HAP-1 (cell line): Measurements from ENCODE around the gene GORASP1.

Source experiments
- DNase-seq, 2 experiments: peaks; one replicate each; pipeline ENCODE4 v3.0.0-alpha.2; 2016 to 2020; ENCODE audit warnings: low spot score in 2 of 2
- H3K27me3 ChIP-seq: fragments of 250-450 bp; sonication (Bioruptor Pico); 2 replicates; pipeline ENCODE4 v1.5.1; 2020; ENCODE audit warnings: low read depth, mild to moderate bottlenecking, moderate library complexity
- H3K36me3 ChIP-seq: fragments of 250-450 bp; sonication (Bioruptor Pico); replicated peaks from 2 replicates; pipeline ENCODE4 v1.5.1; 2020; ENCODE audit warnings: mild to moderate bottlenecking
- H3K4me1 ChIP-seq: fragments of 250-450 bp; sonication (Bioruptor Pico); 2 replicates; pipeline ENCODE4 v1.5.1; 2020; ENCODE audit warnings: mild to moderate bottlenecking
- H3K4me3 ChIP-seq: fragments of 250-450 bp; sonication (Bioruptor Pico); 2 replicates; pipeline ENCODE4 v1.5.1; 2020; ENCODE audit warnings: mild to moderate bottlenecking, moderate library complexity
- H3K9me3 ChIP-seq: fragments of 250-450 bp; sonication (Bioruptor Pico); 2 replicates; pipeline ENCODE4 v1.5.1; 2020; ENCODE audit warnings: mild to moderate bottlenecking, moderate library complexity
- in situ Hi-C: fragments of 300-500 bp; cut with MboI; formaldehyde crosslinking; loops from 3 replicates; pipeline ENCODE4 v1.14.3; 2020; ENCODE audit warnings: low sequenced_read_pairs, inconsistent platforms, mixed read lengths

The GORASP1 gene

GRCh38 chr3:39107388-39108199 lies at the start of gene GORASP1, which contains the start of gene TTC21A:
Gene GORASP1 (minus strand): TSS chr3:39107627. CDS start chr3:39107541, 86 bp downstream.
Gene TTC21A (plus strand): TSS chr3:39107680. CDS start chr3:39107838, 158 bp downstream.
- peaks cover 5% of the 10 kb centered on the region; the same call in 1 of the 2 replicates for H3K4me1 ChIP-seq
- peak; percentile 84 to 86 for DNase-seq
- in situ Hi-C loops, result loop anchor here (25.0 kb wide), 1 partner anchor 180 kb away; the partner anchor contains the start of gene CX3CR1

GRCh38 chr3:39156421-39156820 lies 49.0 kb upstream of the GORASP1 start:
- Histone ChIP-seq H3K36me3 (no peaks in the 10 kb centered on the region), H3K9me3 (no peaks in the 10 kb centered on the region), H3K27me3 (no peaks in the 10 kb centered on the region), H3K4me1 (peaks cover 23% of the 10 kb centered on the region), H3K4me3 (no peak overlapping the region)
- in situ Hi-C loops, result no loop called here
- no peak for DNase-seq

More at GRCh38 chr3:39107388-39108199, at the start of gene GORASP1, which contains the start of gene TTC21A:
- Histone ChIP-seq H3K4me3 (peak within 1 kb of the TSS; percentile 88), H3K27me3 (no peaks in the 10 kb centered on the region), H3K9me3 (no peaks in the 10 kb centered on the region), H3K36me3 (peaks cover 3% of the 10 kb centered on the region; the same call in 1 of the 2 replicates)

GRCh38 chr3:39154280-39155021 lies 47.0 kb upstream of the GORASP1 start:
- H3K36me3 ChIP-seq, result no peaks in the 10 kb centered on the region
- DNase-seq, result peak in 1 of 2 experiments; percentile 26
- H3K4me1 ChIP-seq, result peaks cover 34% of the 10 kb centered on the region
- H3K9me3 ChIP-seq, result no peaks in the 10 kb centered on the region
- in situ Hi-C loops, result no loop called here
- H3K4me3 ChIP-seq, result no peak overlapping the region
- H3K27me3 ChIP-seq, result no peaks in the 10 kb centered on the region

GRCh38 chr3:39153977-39154279 lies 46.5 kb upstream of the GORASP1 start:
- Histone ChIP-seq H3K9me3 (no peaks in the 10 kb centered on the region), H3K4me1 (peaks cover 33% of the 10 kb centered on the region), H3K36me3 (no peaks in the 10 kb centered on the region), H3K4me3 (peak overlapping the region; percentile 20), H3K27me3 (no peaks in the 10 kb centered on the region)
- DNase-seq, result no peak
- in situ Hi-C loops, result no loop called here

- 0 out of 2 replicates have a peak, but pooled peaks cover 1% of the 10 kb centered on the region for H3K36me3 ChIP-seq
- DNase-seq, result peak; percentile 42 to 81
- peaks cover 17% of the 10 kb centered on the region for H3K4me1 ChIP-seq
- peak overlapping the region; percentile 59 for H3K4me3 ChIP-seq
- H3K27me3 ChIP-seq, result no peaks in the 10 kb centered on the region
- in situ Hi-C loops, result no loop called here
- no peaks in the 10 kb centered on the region for H3K9me3 ChIP-seq
These were observed 43.6 kb upstream of the GORASP1 start for GRCh38 chr3:39150803-39151631.

- H3K4me3 ChIP-seq, result no peak overlapping the region
- in situ Hi-C loops, result no loop called here
- DNase-seq, result no peak
These were observed 42.8 kb upstream of the GORASP1 start for GRCh38 chr3:39150148-39150802.

GRCh38 chr3:39149498-39150147 lies 42.2 kb upstream of the GORASP1 start:
- 0 out of 2 replicates have a peak, but pooled peaks cover 8% of the 10 kb centered on the region for H3K36me3 ChIP-seq
- H3K27me3 ChIP-seq, result no peaks in the 10 kb centered on the region
- H3K4me1 ChIP-seq, result peaks cover 17% of the 10 kb centered on the region
- no peak for DNase-seq
- no peaks in the 10 kb centered on the region for H3K9me3 ChIP-seq
- in situ Hi-C loops, result no loop called here
- no peak overlapping the region for H3K4me3 ChIP-seq

More at GRCh38 chr3:39150148-39150802, 42.8 kb upstream of the GORASP1 start:
- Histone ChIP-seq H3K27me3 (no peaks in the 10 kb centered on the region), H3K9me3 (no peaks in the 10 kb centered on the region), H3K36me3 (0 out of 2 replicates have a peak, but pooled peaks cover 8% of the 10 kb centered on the region), H3K4me1 (peaks cover 17% of the 10 kb centered on the region)

GRCh38 chr3:39149059-39149455 lies 41.6 kb upstream of the GORASP1 start:
- no peaks in the 10 kb centered on the region for H3K27me3 ChIP-seq
- H3K36me3 ChIP-seq, result peaks cover 8% of the 10 kb centered on the region; the same call in 1 of the 2 replicates
- in situ Hi-C loops, result no loop called here
- H3K9me3 ChIP-seq, result no peaks in the 10 kb centered on the region
- H3K4me3 ChIP-seq, result no peak overlapping the region
- H3K4me1 ChIP-seq, result peaks cover 17% of the 10 kb centered on the region
- DNase-seq, result no peak

GRCh38 chr3:39148435-39149058 lies 41.1 kb upstream of the GORASP1 start:
- Histone ChIP-seq H3K36me3 (peaks cover 8% of the 10 kb centered on the region), H3K4me3 (no peak overlapping the region), H3K27me3 (no peaks in the 10 kb centered on the region), H3K4me1 (peaks cover 17% of the 10 kb centered on the region), H3K9me3 (no peaks in the 10 kb centered on the region)
- in situ Hi-C loops, result no loop called here
- DNase-seq, result no peak

- H3K4me3 ChIP-seq, result no peak overlapping the region
- in situ Hi-C loops, result no loop called here
- peaks cover 11% of the 10 kb centered on the region for H3K36me3 ChIP-seq
- no peaks in the 10 kb centered on the region for H3K27me3 ChIP-seq
- no peak for DNase-seq
- no peaks in the 10 kb centered on the region for H3K9me3 ChIP-seq
- peaks cover 17% of the 10 kb centered on the region for H3K4me1 ChIP-seq
These were observed 40.4 kb upstream of the GORASP1 start for GRCh38 chr3:39147711-39148434.

- H3K36me3 ChIP-seq, result peaks cover 15% of the 10 kb centered on the region
- no peaks in the 10 kb centered on the region for H3K9me3 ChIP-seq
- no peak overlapping the region for H3K4me3 ChIP-seq
- DNase-seq, result no peak
- H3K27me3 ChIP-seq, result no peaks in the 10 kb centered on the region
- H3K4me1 ChIP-seq, result peaks cover 16% of the 10 kb centered on the region
- in situ Hi-C loops, result no loop called here
These were observed 39.5 kb upstream of the GORASP1 start for GRCh38 chr3:39146611-39147591.
